ENCODE data around the gene SGCA. TPM values are rescaled to one million over a fixed set of nuclear protein-coding genes. Genes with fewer than 3 reads are reported as not detected.
A peak's percentile ranks its signal among the peaks of the same experiment; 100 is the strongest.

SGCA gene
- total RNA-seq, 2 experiments from 2014 or later, result not detected

GRCh38 chr17:50210240-50211225 lies 44.7 kb downstream of the SGCA start:
- H3K9me3 Mint-ChIP-seq, result no peaks in the 10 kb centered on the region
- no peak for DNase-seq
- H3K4me1 Mint-ChIP-seq, result peaks cover 9% of the 10 kb centered on the region
- POLR2A ChIA-PET, result no interaction called here
- no peak overlapping the region for H3K27ac Mint-ChIP-seq
- H3K36me3 Mint-ChIP-seq (ENCODE audit: low read depth), result no peaks in the 10 kb centered on the region
- H3K4me3 Mint-ChIP-seq, result no peak overlapping the region
- peaks cover 35% of the 10 kb centered on the region for H3K27me3 Mint-ChIP-seq
- CTCF ChIA-PET, result interaction anchor here (3.2 kb wide), 1 partner anchor 9 kb away, joined by 19 read pairs; the partner anchor contains the start of gene COL1A1

- no peak overlapping the region for H3K27ac Mint-ChIP-seq
- H3K9me3 Mint-ChIP-seq, result no peaks in the 10 kb centered on the region
- no peak overlapping the region for H3K4me3 Mint-ChIP-seq
- ChIA-PET CTCF (interaction anchor here (1.4 to 3.2 kb wide), 3 partner anchors 10 to 13 kb away, joined by 3 to 26 read pairs (median 19); partner anchors contain the start of gene COL1A1), POLR2A (no interaction called here)
- H3K36me3 Mint-ChIP-seq (ENCODE audit: low read depth), result no peaks in the 10 kb centered on the region
- no peak for DNase-seq
- peaks cover 29% of the 10 kb centered on the region for H3K27me3 Mint-ChIP-seq
- H3K4me1 Mint-ChIP-seq, result peaks cover 9% of the 10 kb centered on the region
Observed at GRCh38 chr17:50211249-50212120, 45.7 kb downstream of the SGCA start.

GRCh38 chr17:50212121-50212843 lies 46.5 kb downstream of the SGCA start:
- ChIA-PET CTCF (interaction anchor here (0.9 to 3.2 kb wide), 6 partner anchors 10 to 185 kb away, joined by 3 to 26 read pairs (median 4); partner anchors contain the start of genes COL1A1 and LRRC59), POLR2A (no interaction called here)
- Mint-ChIP-seq H3K36me3 (ENCODE audit: low read depth) (no peaks in the 10 kb centered on the region), H3K27ac (no peak overlapping the region), H3K4me1 (peaks cover 5% of the 10 kb centered on the region), H3K9me3 (no peaks in the 10 kb centered on the region), H3K27me3 (peaks cover 25% of the 10 kb centered on the region), H3K4me3 (no peak overlapping the region)
- no peak for DNase-seq

GRCh38 chr17:50213026-50214022 lies 47.5 kb downstream of the SGCA start:
- Mint-ChIP-seq H3K9me3 (no peaks in the 10 kb centered on the region), H3K36me3 (ENCODE audit: low read depth) (no peaks in the 10 kb centered on the region), H3K4me3 (no peak overlapping the region), H3K4me1 (peaks cover 5% of the 10 kb centered on the region), H3K27ac (no peak overlapping the region), H3K27me3 (peaks cover 29% of the 10 kb centered on the region)
- POLR2A ChIA-PET, result no interaction called here
- CTCF ChIA-PET, result interaction anchor here (0.7 to 3.2 kb wide), 8 partner anchors 9 to 184 kb away, joined by 3 to 26 read pairs (median 4); partner anchors contain the start of genes COL1A1 and LRRC59
- peak; percentile 23 for DNase-seq

- POLR2A ChIA-PET, result no interaction called here
- CTCF ChIA-PET, result interaction anchor here (1.2 to 1.3 kb wide), 3 partner anchors 15 to 98 kb away, joined by 3 to 4 read pairs (median 3); no protein-coding TSS in a partner anchor
- H3K4me1 Mint-ChIP-seq, result peaks cover 7% of the 10 kb centered on the region
- no peaks in the 10 kb centered on the region for H3K36me3 Mint-ChIP-seq (ENCODE audit: low read depth)
- no peak for DNase-seq
- H3K27ac Mint-ChIP-seq, result no peak overlapping the region
- no peaks in the 10 kb centered on the region for H3K9me3 Mint-ChIP-seq
- no peak overlapping the region for H3K4me3 Mint-ChIP-seq
- peaks cover 26% of the 10 kb centered on the region for H3K27me3 Mint-ChIP-seq
Observed at GRCh38 chr17:50214976-50215760, 49.4 kb downstream of the SGCA start.

GRCh38 chr17:50217591-50217990 lies 51.8 kb downstream of the SGCA start:
- Mint-ChIP-seq H3K4me1 (peaks cover 20% of the 10 kb centered on the region), H3K27ac (no peak overlapping the region), H3K9me3 (no peaks in the 10 kb centered on the region), H3K36me3 (ENCODE audit: low read depth) (no peaks in the 10 kb centered on the region), H3K4me3 (no peak overlapping the region), H3K27me3 (peaks cover 21% of the 10 kb centered on the region)
- CTCF ChIA-PET, result interaction anchor here (0.5 to 2.6 kb wide), 5 partner anchors 17 to 180 kb away, joined by 3 to 9 read pairs (median 4); partner anchors contain the start of genes COL1A1 and LRRC59
- DNase-seq, result no peak
- POLR2A ChIA-PET, result no interaction called here

GRCh38 chr17:50218071-50218759 lies 52.4 kb downstream of the SGCA start:
- Mint-ChIP-seq H3K36me3 (ENCODE audit: low read depth) (no peaks in the 10 kb centered on the region), H3K4me1 (peaks cover 16% of the 10 kb centered on the region), H3K27ac (no peak overlapping the region), H3K9me3 (no peaks in the 10 kb centered on the region), H3K27me3 (peaks cover 21% of the 10 kb centered on the region), H3K4me3 (no peak overlapping the region)
- DNase-seq, result no peak
- POLR2A ChIA-PET, result no interaction called here
- CTCF ChIA-PET, result interaction anchor here (0.6 to 2.6 kb wide), 2 partner anchors 17 to 152 kb away, joined by 4 to 9 read pairs; partner anchors contain the start of gene COL1A1

- H3K36me3 Mint-ChIP-seq (ENCODE audit: low read depth), result no peaks in the 10 kb centered on the region
- H3K27ac Mint-ChIP-seq, result no peak overlapping the region
- DNase-seq, result no peak
- ChIA-PET CTCF (interaction anchor here (2.6 kb wide), 1 partner anchor 18 kb away, joined by 9 read pairs; the partner anchor contains the start of gene COL1A1), POLR2A (no interaction called here)
- H3K27me3 Mint-ChIP-seq, result peaks cover 19% of the 10 kb centered on the region
- peaks cover 15% of the 10 kb centered on the region for H3K4me1 Mint-ChIP-seq
- no peak overlapping the region for H3K4me3 Mint-ChIP-seq
- H3K9me3 Mint-ChIP-seq, result no peaks in the 10 kb centered on the region
Observed at GRCh38 chr17:50218771-50219315, 53.0 kb downstream of the SGCA start.

GRCh38 chr17:50219342-50219741 lies 53.5 kb downstream of the SGCA start:
- POLR2A ChIA-PET, result no interaction called here
- Mint-ChIP-seq H3K27ac (no peak overlapping the region), H3K36me3 (ENCODE audit: low read depth) (no peaks in the 10 kb centered on the region), H3K4me1 (peaks cover 15% of the 10 kb centered on the region), H3K9me3 (no peaks in the 10 kb centered on the region), H3K27me3 (peaks cover 18% of the 10 kb centered on the region), H3K4me3 (no peak overlapping the region)
- CTCF ChIA-PET, result interaction anchor here (0.6 to 2.6 kb wide), 4 partner anchors 18 to 133 kb away, joined by 3 to 9 read pairs (median 4); partner anchors contain the start of gene COL1A1
- DNase-seq, result no peak

GRCh38 chr17:50219939-50220465 lies 54.2 kb downstream of the SGCA start:
- Mint-ChIP-seq H3K9me3 (no peaks in the 10 kb centered on the region), H3K27me3 (peaks cover 11% of the 10 kb centered on the region), H3K36me3 (ENCODE audit: low read depth) (no peaks in the 10 kb centered on the region), H3K27ac (no peak overlapping the region), H3K4me3 (no peak overlapping the region), H3K4me1 (peaks cover 15% of the 10 kb centered on the region)
- ChIA-PET CTCF (interaction anchor here (0.6 to 2.6 kb wide), 6 partner anchors 19 to 132 kb away, joined by 3 to 9 read pairs (median 4); partner anchors contain the start of gene COL1A1), POLR2A (interaction anchor here (0.6 kb wide), 1 partner anchor 117 kb away, joined by 5 read pairs; no protein-coding TSS in a partner anchor)
- DNase-seq, result no peak

Measured in activated CD4-positive, alpha-beta T cell treated with anti-CD3 and anti-CD28 coated beads, Interleukin-2, amount 10 ng/mL, durations not matched to agents 7 days and 5 days (primary cell).